GM18951 (cell line): Measurements from ENCODE around the gene XXYLT1.
"Not testable (repeated sequence)": the region's sequence is repeated elsewhere in the genome, so short reads cannot be mapped to it uniquely, and the experiment has no call there.

ENCODE experiments used
- POLR2A ChIP-seq: IDR thresholded peaks from 4 replicates; pipeline ENCODE4 v1.6.1; 2011; ENCODE audit warnings: mild to moderate bottlenecking; ENCODE audit not compliant: insufficient read length, insufficient read depth; ENCODE audit errors: extremely low read depth
- in situ Hi-C: fragments of 300-500 bp; cut with MboI; formaldehyde crosslinking; loops from one replicate; pipeline ENCODE4 v1.12.0; 2022; ENCODE audit warnings: low sequenced_read_pairs, mixed read lengths, inconsistent platforms; ENCODE audit not compliant: unreplicated experiment

Gene XXYLT1

GRCh38 chr3:195039180-195039843 lies 231.6 kb downstream of the XXYLT1 start:
- in situ Hi-C loops: no loop called here
- no peak for TF ChIP-seq POLR2A

- no peak for TF ChIP-seq POLR2A
- in situ Hi-C loops: no loop called here
Observed at GRCh38 chr3:195038161-195038560, 232.8 kb downstream of the XXYLT1 start.

GRCh38 chr3:195037586-195037985 lies 233.4 kb downstream of the XXYLT1 start:
- in situ Hi-C loops: not testable (repeated sequence)

GRCh38 chr3:195036974-195037373 lies 234.0 kb downstream of the XXYLT1 start:
- in situ Hi-C loops: no loop called here
- no peak for TF ChIP-seq POLR2A

DNA sequence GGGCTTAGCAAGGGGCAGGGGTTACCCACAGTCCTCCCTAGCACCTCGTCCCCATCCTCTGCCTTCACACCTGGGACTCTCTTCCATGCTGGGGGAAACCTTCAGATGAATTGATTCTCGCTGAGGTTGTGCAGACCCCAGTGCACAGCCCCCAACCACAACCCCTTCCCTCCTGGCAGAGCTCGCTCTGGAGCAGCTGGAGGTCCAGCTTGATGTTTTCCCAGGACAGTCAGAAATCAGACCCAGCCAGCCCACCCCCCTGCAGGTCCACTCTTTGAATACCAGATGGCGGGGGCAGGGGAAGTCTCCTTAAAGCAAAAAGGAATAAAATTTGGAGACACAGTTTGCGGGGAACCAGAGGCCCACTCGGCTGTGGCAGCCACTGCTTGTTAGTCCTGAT lies 234.4 kb downstream of the XXYLT1 start:
- in situ Hi-C loops: no loop called here
- TF ChIP-seq POLR2A: no peak

GRCh38 chr3:195036203-195036505 lies 234.8 kb downstream of the XXYLT1 start:
- in situ Hi-C loops: no loop called here
- TF ChIP-seq POLR2A: no peak

GRCh38 chr3:195035345-195036202 lies 235.4 kb downstream of the XXYLT1 start:
- in situ Hi-C loops: no loop called here
- no peak for TF ChIP-seq POLR2A

DNA sequence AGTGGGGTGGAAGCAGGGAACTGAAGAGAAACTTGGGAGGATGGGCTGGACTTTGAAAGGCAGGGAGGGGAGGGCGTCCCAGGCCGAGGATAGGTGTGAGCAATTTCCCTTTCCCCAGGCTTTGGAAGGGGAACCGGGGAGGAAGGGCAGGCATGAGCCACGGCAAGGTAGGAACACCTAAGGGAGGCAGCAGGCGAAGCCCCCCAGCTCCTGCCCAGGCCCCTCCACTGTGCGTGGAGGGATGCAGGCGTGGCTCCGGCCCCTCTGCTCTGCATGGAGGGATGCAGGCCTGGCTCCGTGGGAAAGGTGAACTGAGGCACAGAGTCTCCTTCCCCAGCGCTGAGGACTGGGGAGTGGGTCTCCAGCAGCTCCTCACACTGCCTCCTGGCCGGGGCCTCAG lies 236.4 kb downstream of the XXYLT1 start:
- in situ Hi-C loops: no loop called here
- TF ChIP-seq POLR2A: no peak

- in situ Hi-C loops: no loop called here
Observed at GRCh38 chr3:195034101-195034500, 236.9 kb downstream of the XXYLT1 start.

DNA sequence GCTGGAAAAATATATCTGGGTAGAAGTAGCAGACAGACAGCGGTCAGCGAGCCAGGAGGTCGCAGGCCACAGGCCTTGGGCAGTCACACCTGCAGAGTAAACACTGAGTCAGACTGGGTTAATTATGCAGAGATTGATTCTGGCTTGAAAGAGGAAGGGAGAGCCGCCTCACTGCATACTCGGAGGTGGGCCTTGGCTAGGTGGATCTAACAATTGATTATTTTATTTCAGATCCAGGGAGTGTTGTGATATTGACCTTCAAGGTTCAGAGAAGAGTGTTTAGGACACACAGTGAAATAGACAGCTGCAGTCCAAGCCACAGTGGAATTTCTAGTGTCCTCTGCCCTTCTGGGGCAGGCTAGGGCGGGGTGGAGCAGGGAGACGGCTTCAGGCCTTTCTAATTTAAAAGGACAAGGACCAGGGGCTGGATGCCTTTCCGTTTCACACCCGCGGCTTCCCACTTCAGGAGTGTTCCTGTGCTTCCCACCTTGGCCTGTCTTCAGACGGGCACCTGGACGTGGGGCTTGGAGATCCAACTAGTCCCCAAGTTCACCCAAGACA lies 237.3 kb downstream of the XXYLT1 start:
- TF ChIP-seq POLR2A: no peak
- in situ Hi-C loops: no loop called here

More at GRCh38 chr3:195034101-195034500, 236.9 kb downstream of the XXYLT1 start:
- TF ChIP-seq POLR2A: no peak

DNA sequence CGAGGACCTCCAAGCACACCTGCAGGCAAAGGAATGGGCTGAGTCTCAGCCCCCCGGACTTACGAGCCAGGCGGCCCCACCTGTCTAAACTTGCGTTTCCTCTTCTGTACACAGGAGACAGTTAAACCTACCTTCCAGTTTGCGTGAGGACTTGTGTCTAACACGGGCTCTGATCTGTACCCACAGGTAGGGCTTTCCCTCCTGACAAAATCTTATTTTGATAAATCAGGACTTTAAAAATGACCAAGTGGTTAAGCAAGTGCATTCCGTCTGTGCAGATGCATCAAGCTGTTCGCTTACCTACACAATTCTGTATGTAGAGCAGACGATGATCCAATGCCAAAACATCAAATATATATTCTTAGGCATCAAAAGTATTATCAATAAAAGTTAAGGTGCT lies 238.0 kb downstream of the XXYLT1 start:
- in situ Hi-C loops: no loop called here

DNA sequence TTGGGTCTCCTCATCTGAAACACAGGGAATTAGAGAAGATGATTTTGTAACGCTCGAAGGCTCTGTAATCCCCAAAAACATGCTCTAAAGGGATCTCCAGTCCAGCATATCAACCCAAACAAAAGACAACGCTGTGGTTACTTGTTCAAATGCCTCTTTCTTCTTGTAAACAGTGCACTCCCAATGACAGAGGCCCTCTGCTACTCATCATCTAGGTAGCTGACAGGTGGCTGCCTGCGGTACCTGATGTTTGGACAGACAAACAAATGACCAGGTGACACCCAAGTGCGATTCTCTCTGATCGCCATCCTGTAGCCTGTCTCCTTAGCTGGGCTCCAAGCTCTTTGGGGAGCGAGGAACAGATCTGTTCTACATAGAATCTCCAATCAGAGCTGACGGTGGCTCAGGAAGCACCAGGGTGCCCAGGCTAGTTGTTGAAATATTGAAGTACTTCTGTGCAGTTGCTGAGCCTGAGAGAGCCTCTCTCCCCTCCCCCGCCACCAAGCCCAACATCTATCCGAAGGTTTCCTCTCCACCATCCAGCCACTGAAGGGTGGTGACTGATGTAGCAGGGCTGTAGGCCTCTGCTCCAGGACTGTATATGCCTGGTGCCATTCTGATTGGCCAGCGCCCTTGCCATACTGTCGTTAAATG lies 238.7 kb downstream of the XXYLT1 start:
- TF ChIP-seq POLR2A: no peak
- in situ Hi-C loops: no loop called here

More for the DNA sequence above, 238.0 kb downstream of the XXYLT1 start:
- TF ChIP-seq POLR2A: no peak

DNA sequence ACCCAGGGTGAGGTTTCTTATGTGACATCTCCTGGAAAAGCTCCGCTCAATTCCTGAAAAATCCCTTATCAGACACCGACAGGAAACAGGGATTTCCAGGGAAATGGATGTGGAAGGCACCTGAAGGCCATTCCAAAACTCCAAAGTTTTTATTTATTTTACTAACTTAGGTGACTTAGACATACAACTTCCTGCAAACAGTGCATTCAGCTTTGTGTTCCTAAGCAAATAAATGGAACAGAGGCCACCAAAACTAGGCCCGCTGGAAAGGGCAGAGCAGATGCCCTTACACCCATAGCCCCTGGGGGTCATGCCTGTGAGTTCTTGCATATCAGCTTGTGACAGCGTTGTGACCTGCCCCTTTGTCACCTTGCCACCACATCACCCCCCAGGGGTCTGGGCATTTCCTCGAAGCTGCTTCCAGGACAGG lies 239.4 kb downstream of the XXYLT1 start:
- in situ Hi-C loops: no loop called here

DNA sequence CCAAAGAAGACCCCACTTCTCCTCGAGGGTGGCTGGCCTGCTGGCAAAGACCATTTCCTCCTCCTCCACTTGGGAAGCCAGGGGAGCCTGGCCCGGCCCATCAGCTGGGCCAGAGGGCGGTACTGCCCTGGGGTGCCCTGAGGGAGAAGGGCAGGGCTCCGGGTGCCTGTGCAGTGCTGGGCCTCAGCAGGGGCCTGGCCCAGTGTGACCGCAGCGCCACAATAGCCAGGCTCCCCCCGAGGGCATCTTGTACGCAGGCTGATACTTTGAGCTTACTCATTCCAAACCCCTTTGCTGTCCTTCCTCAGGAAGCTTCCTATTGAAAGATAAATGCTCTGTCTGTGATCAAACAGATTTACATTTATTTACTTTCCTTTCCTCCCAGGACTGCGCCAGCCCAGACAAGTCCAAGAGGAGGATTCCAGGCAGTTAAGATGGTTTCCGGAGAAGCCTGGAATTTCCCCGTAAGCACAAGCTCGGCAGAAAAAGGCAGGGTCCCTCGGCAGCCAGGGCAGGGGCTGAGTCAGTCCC lies 240.1 kb downstream of the XXYLT1 start:
- TF ChIP-seq POLR2A: no peak
- in situ Hi-C loops: no loop called here

More for the DNA sequence above, 239.4 kb downstream of the XXYLT1 start:
- no peak for TF ChIP-seq POLR2A
